GM03348 (cell line): Measurements from ENCODE around the gene TMBIM1.
A peak's percentile ranks its signal among the peaks of the same experiment; 100 is the strongest.
"Not testable (repeated sequence)": the region's sequence is repeated elsewhere in the genome, so short reads cannot be mapped to it uniquely, and the experiment has no call there.

ENCODE experiments used
- DNase-seq: peaks from one replicate; pipeline ENCODE4 v3.0.0; 2012; ENCODE audit warnings: low spot score

The TMBIM1 gene

DNA sequence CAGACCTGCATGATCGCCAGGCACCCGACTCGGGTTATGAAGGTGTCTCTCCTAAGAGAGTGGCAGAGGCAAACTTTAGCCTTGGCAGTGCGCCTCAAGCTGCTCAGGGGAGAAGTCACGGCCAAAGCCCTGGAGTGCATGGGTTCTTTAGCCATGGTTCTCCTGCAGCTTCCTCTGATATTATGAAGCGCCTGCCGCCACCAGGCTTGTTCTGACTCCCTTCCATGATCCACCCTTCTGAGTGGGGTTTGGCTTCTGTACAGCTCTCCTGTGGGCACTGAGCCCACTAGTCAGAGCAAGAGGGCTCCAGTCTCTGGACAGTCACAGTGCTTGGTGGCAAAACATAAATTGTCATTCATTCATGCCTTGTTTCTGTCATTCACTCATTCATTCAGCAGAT, 25.9 kb upstream of the TMBIM1 start:
- no peak for DNase-seq

DNA sequence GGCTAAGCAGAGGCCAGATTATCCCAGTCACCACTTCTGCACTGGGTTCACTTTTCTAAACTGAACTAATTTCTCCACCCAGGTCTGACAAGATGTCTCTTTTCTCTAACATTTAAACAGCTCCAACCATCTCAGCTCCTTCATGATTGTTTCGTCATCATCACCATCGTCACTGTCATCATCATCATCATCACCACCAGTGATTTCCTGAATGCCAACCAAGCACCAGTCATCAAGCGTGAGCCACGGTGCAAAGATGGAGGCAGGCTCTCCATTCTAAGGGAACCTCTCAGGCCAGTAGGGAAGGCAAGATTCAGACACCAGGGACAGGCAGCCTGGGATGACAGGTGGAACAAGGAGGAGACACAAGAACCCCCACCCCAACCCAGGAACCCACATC, 25.5 kb upstream of the TMBIM1 start:
- DNase-seq, result no peak

DNA sequence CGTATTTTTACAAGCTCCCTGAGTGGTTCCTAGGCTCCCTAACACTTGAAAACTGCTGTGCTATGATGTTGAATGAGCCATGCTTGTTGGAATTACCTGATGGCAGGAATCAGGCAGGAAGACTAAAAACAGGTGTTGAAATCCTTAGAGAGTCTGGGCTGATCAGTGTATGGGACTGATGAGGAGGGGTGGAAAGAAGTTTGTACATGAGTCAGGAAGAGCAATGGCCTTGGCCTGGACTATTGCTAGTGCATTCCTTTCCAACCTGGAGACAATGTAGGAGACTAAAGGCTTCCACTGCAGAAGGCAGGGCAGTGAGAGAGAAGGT, 25.0 kb upstream of the TMBIM1 start:
- DNase-seq, result no peak

DNA sequence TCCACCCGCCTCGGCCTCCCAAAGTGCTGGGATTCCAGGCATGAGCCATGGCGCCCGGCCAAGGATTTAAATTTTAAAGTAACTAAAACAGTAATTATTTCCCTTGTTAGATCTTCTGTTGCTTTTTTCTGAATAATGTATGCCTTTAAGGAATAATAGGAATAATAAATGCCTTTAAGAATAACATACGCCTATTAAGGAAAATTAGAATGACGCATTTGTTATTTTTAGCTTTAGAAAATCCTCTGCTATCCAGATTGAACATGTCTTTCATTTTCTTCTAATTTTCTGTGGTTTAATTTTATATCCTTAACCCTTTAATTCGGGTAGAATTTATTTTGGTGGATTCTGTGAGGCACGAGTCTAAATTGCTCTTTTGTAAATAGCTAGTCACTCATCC, 23.1 kb upstream of the TMBIM1 start:
- DNase-seq, result no peak

DNA sequence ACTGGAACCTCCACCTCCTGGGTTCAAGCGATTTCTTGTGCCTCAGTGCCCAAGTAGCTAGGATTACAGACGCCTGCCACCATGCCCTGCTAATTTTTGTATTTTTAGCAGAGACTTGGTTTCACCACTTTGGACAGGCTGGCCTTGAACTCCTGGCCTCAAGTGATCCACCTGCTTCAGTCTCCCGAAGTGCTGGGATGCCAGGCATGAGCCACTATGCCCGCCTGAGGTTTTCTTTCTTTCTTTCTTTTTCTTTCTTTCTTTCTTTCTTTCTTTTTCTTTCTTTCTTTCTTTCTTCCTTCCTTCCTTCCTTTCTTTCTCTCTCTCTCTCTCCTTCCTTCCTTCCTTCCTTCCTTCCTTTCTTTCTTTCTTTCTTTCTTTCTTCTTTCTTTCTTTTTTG, 22.5 kb upstream of the TMBIM1 start:
- not testable (repeated sequence) for DNase-seq

DNA sequence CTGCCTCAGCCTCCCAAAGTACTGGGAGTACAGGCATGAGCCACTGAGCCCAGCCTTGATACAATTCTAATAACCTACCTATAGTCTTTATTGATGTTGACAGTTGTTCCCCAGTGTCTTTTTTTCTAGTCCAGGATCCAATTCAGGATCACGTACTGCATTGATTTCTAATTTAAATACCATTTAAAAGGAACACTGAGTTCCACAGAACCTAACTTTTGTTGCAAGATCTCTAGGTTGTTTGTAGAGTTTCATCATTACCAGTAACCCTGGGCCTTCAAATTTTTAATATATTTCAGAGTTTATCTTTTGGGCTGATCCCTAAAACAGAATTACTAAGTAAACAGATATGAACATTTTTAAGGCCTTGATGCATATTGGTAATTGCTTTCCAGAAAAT, 21.1 kb upstream of the TMBIM1 start:
- no peak for DNase-seq

DNA sequence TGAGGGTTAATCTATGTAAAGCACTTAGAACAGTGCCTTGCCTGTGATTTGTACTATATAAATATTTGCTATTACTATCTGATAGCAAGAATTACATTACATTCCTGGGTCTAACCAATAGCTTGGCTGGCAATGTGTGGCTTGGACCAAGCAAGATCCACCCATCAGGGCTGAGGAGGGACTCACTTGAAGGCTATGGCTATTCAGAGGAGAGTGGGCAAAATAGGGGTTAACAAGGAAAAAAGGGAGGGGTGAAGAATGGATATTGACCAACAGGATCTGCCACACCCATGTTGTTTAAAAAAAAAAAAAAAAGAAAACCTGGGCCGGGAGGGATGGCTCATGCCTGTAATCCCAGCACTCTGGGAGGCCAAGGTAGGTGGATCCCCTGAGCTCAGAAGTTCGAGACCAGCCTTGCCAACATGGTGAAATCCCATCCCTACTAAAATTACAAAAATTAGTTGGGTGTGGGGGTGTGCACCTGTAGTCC, 20.0 kb upstream of the TMBIM1 start:
- DNase-seq, result no peak

DNA sequence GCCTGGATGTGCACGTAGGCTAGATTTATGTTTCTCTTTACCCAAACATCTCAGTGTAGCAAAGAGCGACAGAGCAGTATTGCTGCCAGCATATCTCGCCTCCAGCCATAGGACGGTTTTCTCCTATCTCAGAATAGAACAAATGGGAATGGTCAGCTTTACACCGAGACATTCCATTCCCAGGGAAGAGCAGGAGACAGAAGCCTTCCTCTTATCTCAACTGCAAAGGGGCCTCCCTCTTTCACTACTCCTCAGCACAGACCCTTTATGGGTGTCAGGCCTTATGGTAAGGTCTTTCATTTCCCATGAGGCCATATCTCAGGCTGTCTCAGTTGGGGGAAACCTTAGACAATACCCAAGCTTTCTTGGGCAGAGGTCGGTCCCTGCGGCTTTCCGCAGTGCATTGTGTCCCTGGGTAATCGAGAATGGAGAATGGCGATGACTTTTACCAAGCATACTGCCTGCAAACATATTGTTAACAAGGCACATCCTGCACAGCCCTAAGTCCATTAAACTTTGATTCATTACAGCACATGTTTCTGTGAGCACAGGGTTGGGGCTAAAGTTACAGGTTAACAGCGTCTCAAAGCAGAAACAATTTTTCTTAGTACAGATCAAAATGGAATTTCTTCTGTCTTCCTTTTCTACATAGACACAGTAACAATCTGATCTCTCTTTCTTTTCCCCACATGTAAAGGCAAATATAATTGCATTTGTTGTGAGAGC, 19.4 kb upstream of the TMBIM1 start:
- not testable (repeated sequence) for DNase-seq

DNA sequence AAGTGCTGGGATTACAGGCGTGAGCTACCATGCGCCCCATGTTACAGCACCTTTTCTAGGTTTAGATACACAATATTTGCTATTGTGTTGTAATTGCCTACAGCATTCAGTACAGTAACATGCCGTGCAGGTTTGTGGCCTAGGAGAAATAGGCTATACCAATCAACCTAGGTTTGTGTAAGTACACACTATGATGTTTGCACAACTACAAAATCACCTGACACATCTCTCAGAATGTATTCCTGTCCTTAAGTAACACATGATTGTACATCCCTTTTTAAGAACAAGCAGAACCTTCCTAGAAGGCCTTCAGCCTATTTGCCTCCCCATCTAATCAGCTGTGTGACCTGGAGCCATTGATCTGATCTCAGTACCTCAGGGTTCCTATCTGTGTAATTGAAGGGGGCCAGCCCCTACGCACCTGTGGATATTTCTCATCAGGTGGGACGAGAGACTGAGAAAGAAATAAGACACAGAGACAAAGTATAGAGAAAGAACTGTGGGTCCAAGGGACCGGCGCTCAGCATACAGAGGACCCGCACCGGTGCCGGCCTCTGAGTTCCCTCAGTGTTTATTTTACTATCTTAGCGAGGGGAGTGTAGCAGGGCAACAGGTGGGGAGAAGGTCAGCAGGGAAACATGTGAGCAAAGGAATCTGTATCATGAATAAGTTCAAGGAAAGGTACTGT, 18.7 kb upstream of the TMBIM1 start:
- DNase-seq, result no peak

DNA sequence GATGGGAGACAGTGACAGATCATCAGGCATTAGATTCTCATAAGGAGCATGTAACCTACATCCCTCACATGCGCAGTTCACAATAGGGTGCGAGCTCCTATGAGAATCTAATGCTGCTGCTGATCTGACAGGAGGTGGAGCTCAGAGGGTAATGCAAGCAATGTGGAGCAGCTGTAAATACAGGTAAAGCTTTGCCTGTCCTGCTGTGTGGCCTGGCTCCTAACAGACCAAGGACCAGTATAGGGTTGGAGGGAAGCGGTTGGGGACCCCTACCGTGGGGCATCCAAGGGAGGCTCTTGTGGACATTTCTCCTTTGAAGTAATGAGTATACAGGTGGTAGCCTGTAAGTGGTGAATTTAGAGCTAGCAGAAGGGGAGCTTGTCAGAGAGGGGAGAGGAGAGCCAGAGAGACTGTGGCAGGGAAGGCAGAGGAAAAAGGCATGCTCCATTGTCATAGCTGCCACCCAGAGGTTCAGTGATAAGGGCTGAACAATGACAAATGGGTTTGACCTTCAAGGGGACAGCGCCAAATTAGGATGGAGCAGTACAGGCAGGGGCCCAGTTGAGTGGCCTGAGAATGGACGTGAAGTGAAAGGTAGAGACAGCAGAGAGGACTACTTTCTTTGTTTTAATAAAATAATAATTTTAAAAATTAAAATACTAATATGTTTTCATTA, 15.2 kb upstream of the TMBIM1 start:
- DNase-seq, result no peak

DNA sequence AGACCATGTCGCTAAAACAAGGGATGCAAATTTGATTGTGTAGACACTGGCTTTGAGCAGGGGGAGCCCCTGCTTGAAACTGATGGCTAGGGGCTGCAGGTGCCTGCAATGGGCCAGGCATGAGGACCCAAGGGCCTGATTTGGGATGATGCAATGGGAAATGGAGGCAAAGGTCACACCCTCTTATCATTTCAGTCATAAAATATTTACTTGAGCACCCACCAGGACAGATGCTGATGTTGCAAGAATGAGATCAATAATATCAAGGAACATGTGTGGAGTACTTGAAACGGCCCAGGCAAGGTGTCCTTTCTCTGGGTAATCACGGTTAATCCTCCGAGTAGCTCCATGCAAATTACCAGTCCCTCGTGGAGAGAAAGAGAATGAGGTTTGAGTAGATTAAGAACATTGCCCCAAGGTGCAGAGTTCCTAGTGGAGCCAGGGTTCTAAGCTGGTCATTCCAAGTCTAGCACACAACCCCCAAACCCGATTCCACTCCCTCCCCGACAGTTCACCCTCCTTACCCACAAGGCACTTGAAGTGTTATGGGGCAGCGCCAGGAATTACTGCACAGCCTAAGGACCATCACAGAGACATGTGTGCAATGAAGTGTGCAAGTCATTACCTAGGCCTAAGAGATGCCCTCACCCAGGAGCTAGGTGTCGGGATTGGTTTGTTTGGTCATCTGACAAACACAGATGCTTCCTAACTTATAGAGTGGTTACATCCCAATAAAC, 14.0 kb upstream of the TMBIM1 start:
- no peak for DNase-seq

DNA sequence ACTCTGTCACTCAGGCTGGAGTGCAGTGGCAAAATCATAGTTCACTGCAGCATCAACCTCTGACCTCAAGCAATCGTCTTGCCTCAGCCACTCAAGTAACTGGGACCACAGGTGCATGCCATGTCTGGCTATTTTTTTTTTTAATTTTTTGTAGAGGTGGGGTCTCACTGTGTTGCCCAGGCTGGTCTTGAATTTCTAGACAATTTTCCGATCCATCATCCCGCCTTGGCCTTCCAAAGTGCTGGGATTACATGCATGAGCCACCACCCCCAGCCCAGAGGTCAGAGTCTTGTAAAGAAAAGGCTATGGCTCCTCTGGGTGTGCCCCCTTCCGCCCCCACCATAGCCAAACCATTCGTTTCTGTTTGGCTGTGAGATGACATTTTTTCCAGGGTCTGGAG, 13.1 kb upstream of the TMBIM1 start:
- DNase-seq, result no peak

DNA sequence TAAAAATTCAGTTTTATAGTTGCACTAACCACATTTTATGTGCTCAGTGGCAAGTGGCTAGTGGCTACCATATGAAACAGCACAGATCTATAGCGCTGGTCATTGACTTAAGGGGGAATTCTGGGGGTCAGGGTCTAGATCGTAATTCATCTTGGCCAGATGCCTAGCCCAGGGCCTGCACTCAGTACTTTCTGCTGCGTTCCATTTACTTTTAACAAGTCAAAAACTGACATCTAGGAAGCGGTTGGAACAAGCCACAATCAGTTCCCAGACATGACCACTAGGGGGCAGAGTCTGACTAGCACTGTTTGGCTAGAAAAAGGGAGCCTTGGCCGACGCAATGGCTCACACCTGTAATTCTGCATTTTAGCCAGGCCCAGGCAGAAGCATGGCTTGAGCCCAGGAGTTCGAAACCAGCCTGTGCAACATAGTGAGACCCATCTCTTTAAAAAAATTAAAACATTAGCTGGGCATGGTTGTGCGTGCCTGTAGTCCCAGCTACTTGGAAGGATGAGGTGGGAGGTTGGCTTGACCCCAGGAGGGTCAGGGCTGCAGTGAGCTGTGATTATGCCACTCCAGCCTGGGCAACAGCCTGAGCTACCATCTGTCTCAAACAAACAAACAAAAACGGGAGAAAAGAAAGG, 9.0 kb upstream of the TMBIM1 start:
- DNase-seq, result peak; percentile 77

DNA sequence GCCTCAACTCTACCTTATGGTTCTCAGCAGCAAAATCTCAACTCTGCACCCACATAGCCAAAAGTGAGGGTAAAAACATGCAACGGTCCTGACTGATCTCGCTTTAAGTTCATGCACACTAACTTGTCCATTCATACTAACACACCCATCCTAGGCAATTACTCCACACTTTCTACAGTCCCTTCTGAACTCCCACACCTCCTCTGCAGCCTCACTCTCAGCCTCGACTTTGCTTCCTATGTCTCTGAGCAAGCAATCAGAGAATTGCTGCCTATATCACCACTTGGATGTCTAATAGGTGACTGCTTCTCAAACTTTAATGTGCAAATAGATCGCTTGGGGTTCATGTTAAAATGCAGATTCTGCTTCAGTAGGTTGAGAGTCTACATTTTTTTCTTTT, 7.8 kb upstream of the TMBIM1 start:
- DNase-seq, result no peak

DNA sequence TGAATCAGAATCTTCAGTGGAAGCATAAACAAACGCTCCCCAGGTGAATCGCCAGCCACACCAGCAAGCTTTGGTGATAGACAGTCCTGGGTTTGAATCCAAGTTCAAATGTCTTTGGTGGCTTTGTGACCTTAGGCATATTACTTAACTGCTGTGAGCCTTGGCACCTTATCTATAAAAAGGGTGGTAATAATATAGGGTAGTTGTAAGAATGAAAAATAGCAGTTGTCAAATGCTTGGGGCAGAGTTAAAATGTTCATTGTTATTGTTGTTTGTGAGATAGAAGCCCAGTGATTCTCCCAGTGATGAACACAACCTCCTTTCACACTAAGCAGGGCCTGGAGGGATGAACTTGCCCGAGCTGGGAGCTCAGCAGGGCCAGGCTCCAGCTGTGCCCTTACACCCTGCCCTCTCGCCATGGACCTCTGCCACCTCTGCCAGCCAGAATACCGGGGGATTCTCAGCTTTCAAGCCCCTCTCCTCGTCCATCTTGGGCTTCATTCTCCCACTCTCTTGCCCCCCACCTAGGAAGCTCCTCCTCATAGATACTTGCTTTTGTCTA, 6.1 kb upstream of the TMBIM1 start:
- DNase-seq, result no peak

DNA sequence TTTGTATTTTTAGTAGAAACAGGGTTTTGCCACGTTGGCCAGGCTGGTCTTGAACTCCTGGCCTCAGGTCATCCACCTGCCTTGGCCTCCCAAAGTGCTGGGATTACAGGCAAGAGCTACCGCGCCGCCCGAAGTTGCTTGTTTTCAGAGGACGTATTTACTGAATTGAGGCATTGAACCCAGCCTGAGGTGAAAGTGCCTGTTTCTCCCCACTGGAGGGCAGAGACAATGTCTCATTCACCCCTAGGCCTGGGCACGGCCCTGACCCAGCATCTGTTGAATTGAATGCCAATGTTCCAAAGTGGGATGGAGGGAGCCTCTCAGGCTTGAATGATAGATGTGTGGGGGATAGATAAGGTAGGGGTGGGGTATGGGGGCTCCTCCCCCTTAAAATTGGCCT, 4.5 kb upstream of the TMBIM1 start:
- no peak for DNase-seq

DNA sequence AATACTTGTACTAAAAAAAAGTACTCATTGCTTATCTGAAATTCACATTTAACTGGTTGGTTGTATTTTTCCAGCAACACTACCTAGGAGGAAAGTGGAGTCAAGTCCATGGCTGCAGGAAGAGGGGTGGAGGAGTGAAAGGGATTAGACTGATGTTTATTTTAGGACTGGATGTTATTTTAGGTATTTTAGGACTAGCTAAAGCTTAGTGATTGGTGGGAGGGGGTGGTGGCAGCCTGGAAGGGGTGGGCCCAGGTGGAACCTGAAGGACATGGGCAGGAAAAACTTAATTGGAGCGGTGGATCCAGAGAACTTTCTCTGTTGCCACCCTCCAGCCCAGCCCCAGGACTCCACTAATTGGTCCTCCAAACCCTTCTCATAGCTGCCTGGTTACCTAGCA, 3.9 kb upstream of the TMBIM1 start:
- no peak for DNase-seq

DNA sequence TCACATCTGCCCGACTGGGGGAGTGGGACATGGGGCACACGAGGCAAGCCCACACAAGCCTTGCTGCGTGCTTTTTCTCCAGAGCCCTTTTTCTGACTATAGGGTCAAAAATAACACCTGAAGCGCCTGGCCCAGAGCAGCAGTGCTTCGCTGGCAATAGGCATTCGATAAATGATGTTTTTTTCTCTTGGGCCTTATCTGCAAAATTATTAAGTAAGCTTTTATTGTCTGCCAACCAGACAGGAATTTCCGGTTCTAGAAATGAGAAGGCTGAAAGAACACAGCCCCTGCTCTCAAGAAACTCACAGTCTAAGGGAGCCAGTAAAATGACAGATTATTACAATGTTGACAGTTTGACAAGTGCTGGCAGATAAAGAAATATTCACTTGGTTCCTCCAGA, 2.7 kb upstream of the TMBIM1 start:
- no peak for DNase-seq

DNA sequence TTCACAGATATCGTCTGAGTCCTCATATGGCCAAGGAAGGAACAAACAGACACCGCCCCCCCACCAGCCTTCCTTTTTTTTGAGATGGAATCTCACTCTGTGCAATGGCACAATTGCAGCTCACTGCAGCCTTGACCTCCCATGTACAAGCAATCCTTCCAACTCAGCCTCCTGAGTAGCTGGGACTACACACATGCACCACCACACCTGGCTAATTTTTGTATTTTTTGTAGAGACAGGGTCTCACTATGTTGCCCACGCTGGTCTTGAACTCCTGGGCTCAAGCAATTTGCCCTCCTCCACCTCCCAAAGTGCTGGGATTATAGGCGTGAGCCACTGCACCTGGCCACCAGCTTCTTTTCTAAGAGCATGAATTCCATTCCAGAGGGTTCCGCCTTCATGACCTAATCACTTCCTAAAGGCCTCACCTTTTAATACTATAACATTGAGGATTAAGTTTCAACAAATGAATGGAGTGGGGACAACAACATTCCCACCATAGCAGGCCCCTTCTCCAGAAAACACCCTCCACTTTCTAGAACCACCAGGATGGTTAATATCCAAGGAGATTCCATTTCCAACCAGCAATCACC, 2.2 kb upstream of the TMBIM1 start:
- no peak for DNase-seq

DNA sequence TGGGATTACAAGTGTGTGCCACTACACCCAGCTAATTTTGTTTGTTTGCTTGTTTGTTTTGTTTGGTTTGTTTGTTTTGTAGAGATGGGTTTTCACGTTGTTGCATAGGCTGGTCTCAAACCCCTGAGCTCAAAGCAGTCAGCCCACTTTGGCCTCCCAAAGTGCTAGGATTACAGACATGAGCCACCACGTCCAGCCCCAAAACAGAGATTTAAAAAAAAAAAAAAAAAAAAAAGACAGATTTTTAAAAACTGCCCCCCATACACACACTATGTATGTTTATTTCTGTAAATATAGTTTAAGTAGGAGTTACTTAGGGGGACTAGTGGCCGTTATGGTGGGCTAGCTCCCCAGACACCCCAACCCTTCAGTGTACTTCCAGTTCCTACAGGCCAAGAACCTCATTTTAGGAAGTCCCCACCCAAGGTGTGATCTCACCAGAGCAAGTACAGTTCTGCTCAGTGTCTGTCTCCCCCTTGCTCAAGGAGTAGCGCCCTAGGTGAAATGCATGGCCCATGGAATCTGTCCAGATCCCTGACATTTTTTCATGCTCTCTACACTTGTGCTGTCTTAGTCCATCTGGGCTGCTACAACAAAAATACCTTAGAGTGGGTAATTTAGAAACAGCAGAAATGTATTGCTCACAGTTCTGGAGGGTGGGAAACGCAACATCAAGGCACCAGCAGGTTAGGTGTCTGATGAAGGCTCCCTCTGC, 1.6 kb upstream of the TMBIM1 start:
- no peak for DNase-seq
